Cortex of kidney (tissue), 1 donor: ENCODE measurements around the gene OXTR.

Experiments
- DNase-seq: peaks from one replicate; lab custom pipeline; 2025; lab: John Stamatoyannopoulos, UW

Gene OXTR

GRCh38 chr3:8769088-8769822, at the start of gene OXTR:
TSS of gene OXTR (minus strand) at chr3:8769613. CDS start at chr3:8768187, 1,426 bp downstream.
- DNase-seq, result no peak

GRCh38 chr3:8817486-8817885, 48.1 kb upstream of the OXTR start:
- no peak for DNase-seq

- DNase-seq, result no peak
Observed at GRCh38 chr3:8816106-8816505, 46.7 kb upstream of the OXTR start.

GRCh38 chr3:8813411-8813810, 44.0 kb upstream of the OXTR start:
- DNase-seq, result no peak

- DNase-seq, result no peak
Observed at GRCh38 chr3:8810561-8810960, 41.1 kb upstream of the OXTR start.

- DNase-seq, result no peak
Observed at GRCh38 chr3:8805774-8806173, 36.4 kb upstream of the OXTR start.

- DNase-seq, result no peak
Observed at GRCh38 chr3:8802256-8802655, 32.8 kb upstream of the OXTR start.

- DNase-seq, result no peak
Observed at GRCh38 chr3:8800016-8800415, 30.6 kb upstream of the OXTR start.

GRCh38 chr3:8794247-8794646, 24.8 kb upstream of the OXTR start:
- no peak for DNase-seq

GRCh38 chr3:8793242-8793641, 23.8 kb upstream of the OXTR start:
- no peak for DNase-seq

GRCh38 chr3:8790529-8790928, 21.1 kb upstream of the OXTR start:
- DNase-seq, result no peak

GRCh38 chr3:8784676-8785435, 15.4 kb upstream of the OXTR start:
- DNase-seq, result no peak

- DNase-seq, result no peak
Observed at GRCh38 chr3:8780279-8780678, 10.9 kb upstream of the OXTR start.

GRCh38 chr3:8778475-8778874, 9.1 kb upstream of the OXTR start:
- no peak for DNase-seq

GRCh38 chr3:8777978-8778267, 8.5 kb upstream of the OXTR start:
- DNase-seq, result no peak

- no peak for DNase-seq
Observed at GRCh38 chr3:8777201-8777977, 8.0 kb upstream of the OXTR start.

- DNase-seq, result no peak
Observed at GRCh38 chr3:8776406-8776805, 7.0 kb upstream of the OXTR start.

- no peak for DNase-seq
Observed at GRCh38 chr3:8775602-8776001, 6.2 kb upstream of the OXTR start.

GRCh38 chr3:8775181-8775580, 5.8 kb upstream of the OXTR start:
- DNase-seq, result no peak

- no peak for DNase-seq
Observed at GRCh38 chr3:8773941-8774542, 4.6 kb upstream of the OXTR start.

- no peak for DNase-seq
Observed at GRCh38 chr3:8768364-8769087, 887 bp downstream of the OXTR start.
